Stomach (tissue), 9 donors: ENCODE measurements around the gene SPAG16. TPM values are rescaled to one million over a fixed set of nuclear protein-coding genes. Genes with fewer than 3 reads are reported as not detected.

Experiments used
- DNase-seq, 2 donors: peaks; one replicate each; pipeline versions ENCODE4 v3.0.0 to v3.0.0-alpha.2; 2013 to 2019
- H3K27ac ChIP-seq, 5 donors: fragments of 200-600 bp in 4 of 5; sonication (generic) in 4 of 5; one replicate each; pipeline ENCODE4 v1.5.1; 2013 to 2019; ENCODE audit warnings: mild to moderate bottlenecking in 1 of 5, moderate library complexity in 1 of 5
- H3K27me3 ChIP-seq, 3 donors: fragments of 200-600 bp; sonication (generic); one replicate each; pipeline ENCODE4 v1.5.1; 2017 to 2019; ENCODE audit warnings: mixed run types in 1 of 3
- H3K36me3 ChIP-seq, 4 donors: fragments of 200-600 bp; sonication (generic); 1 replicate in 3 of 4; 2 replicates in 1 of 4; pipeline ENCODE4 v1.5.1; 2016 to 2019
- H3K4me1 ChIP-seq, 4 donors: fragments of 200-600 bp; sonication (generic); one replicate each; pipeline ENCODE4 v1.5.1; 2016 to 2019
- H3K4me3 ChIP-seq, 4 donors: fragments of 200-600 bp; sonication (generic) in 3 of 4; one replicate each; pipeline ENCODE4 v1.5.1; 2016 to 2019; ENCODE audit warnings: mild to moderate bottlenecking in 1 of 4
- H3K9me3 ChIP-seq, 4 donors: fragments of 200-600 bp; sonication (generic); one replicate each; pipeline ENCODE4 v1.5.1; 2016 to 2019
- EP300 ChIP-seq: sonication (generic); formaldehyde crosslinking; IDR thresholded peaks from one replicate; pipeline ENCODE4 v1.6.1; 2017; ENCODE audit warnings: antibody characterized with exemption
- POLR2A ChIP-seq, 4 donors: fragments of 450-650 bp; IDR thresholded peaks; one replicate each; pipeline ENCODE4 v1.6.1; 2016; ENCODE audit warnings: antibody characterized with exemption in 4 of 4, control low read depth in 2 of 4, mild to moderate bottlenecking in 1 of 4, moderate library complexity in 1 of 4
- POLR2AphosphoS5 ChIP-seq, 3 donors: sonication (generic); formaldehyde crosslinking; IDR thresholded peaks; one replicate each; pipeline ENCODE4 v1.6.1; 2016; ENCODE audit warnings: antibody characterized with exemption in 3 of 3
- WGBS, 5 donors: extraction: QIAGEN DNeasy Blood & Tissue Kit in 3 of 5; methylation state at CpG; one replicate each; pipeline versions ENCODE4 v1.1.5 to v1.1.7; 2013 to 2018; 5-methylcytosine and 5-hydroxymethylcytosine counted together
- intact Hi-C: fragments of 100-400 bp; cut with DNase I; formaldehyde crosslinking; loops from one replicate; pipeline ENCODE4 v1.15.1; 2023; ENCODE audit warnings: low total_unique reads
- polyA plus RNA-seq, 3 donors: library from polyadenylated mRNA; stranded (reverse); fragments of 200-250 nt; gene quantifications; one replicate each; pipeline ENCODE4 v1.2.3, GENCODE V29; 2013
- total RNA-seq, 5 donors: library from RNA; depleted of rRNA; stranded (reverse); fragments of >200 nt; gene quantifications; one replicate each; pipeline versions ENCODE4 v1.1.0 to v1.2.3, GENCODE V29; 2014 to 2016
- TF ChIP-seq, protein P1 (sequence below), 7 experiments: fragments of 450-650 bp in 4 of 7; fragments of 200-600 bp in 3 of 7; sonication (generic) in 3 of 7; IDR thresholded peaks; one replicate each; pipeline ENCODE4 v1.5.1; 2016 to 2019; ENCODE audit warnings: antibody characterized with exemption in 7 of 7, control low read depth in 2 of 7, mild to moderate bottlenecking in 1 of 7
- donor health status: healthy with polysubstance abuse.
- donor health status: Bipolar disorder and iron deficiency.
- donor health status: healthy.

Gene SPAG16
- total and polyA plus RNA-seq, 8 donors, result 16.0 to 137 (median 34.4) TPM

GRCh38 chr2:213253162-213253561 is 31.1 kb upstream of the SPAG16 start:
- Histone ChIP-seq H3K9me3 (no peaks in the 10 kb centered on the region), H3K4me3 (no peak overlapping the region), H3K27me3 (peaks cover 0 to 3% (median 0%) of the 10 kb centered on the region in 3 donors), H3K27ac (no peak overlapping the region), H3K36me3 (no peaks in the 10 kb centered on the region), H3K4me1 (peaks cover 0 to 8% (median 4%) of the 10 kb centered on the region in 4 donors)
- intact Hi-C loops, result no loop called here
- WGBS, 5 donors, result 20 to 48% (median 37%) methylated on average over 4 of the region's 4 CpGs
- TF ChIP-seq POLR2A (IDR thresholded peaks at IDR 0.05) (no peak), POLR2AphosphoS5 (IDR thresholded peaks at IDR 0.05) (no peak), EP300 (no peak)
- TF ChIP-seq, protein P1, sequence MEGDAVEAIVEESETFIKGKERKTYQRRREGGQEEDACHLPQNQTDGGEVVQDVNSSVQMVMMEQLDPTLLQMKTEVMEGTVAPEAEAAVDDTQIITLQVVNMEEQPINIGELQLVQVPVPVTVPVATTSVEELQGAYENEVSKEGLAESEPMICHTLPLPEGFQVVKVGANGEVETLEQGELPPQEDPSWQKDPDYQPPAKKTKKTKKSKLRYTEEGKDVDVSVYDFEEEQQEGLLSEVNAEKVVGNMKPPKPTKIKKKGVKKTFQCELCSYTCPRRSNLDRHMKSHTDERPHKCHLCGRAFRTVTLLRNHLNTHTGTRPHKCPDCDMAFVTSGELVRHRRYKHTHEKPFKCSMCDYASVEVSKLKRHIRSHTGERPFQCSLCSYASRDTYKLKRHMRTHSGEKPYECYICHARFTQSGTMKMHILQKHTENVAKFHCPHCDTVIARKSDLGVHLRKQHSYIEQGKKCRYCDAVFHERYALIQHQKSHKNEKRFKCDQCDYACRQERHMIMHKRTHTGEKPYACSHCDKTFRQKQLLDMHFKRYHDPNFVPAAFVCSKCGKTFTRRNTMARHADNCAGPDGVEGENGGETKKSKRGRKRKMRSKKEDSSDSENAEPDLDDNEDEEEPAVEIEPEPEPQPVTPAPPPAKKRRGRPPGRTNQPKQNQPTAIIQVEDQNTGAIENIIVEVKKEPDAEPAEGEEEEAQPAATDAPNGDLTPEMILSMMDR (IDR thresholded peaks at IDR 0.05), result no peak
- peak in 1 of 2 donors; percentile 16 for DNase-seq

GRCh38 chr2:213259266-213259665 is 25.0 kb upstream of the SPAG16 start:
- WGBS, 5 donors, result 82 to 92% (median 86%) methylated on average over 1 of the region's 1 CpG
- no peak overlapping the region for H3K4me3 ChIP-seq
- TF ChIP-seq, protein P1 (IDR thresholded peaks at IDR 0.05), result no peak
- TF ChIP-seq EP300 (no peak), POLR2A (IDR thresholded peaks at IDR 0.05) (no peak), POLR2AphosphoS5 (IDR thresholded peaks at IDR 0.05) (no peak)
- intact Hi-C loops, result no loop called here
- H3K9me3 ChIP-seq, result no peaks in the 10 kb centered on the region
- H3K27me3 ChIP-seq, result no peaks in the 10 kb centered on the region
- H3K4me1 ChIP-seq, result no peaks in the 10 kb centered on the region
- H3K36me3 ChIP-seq, result no peaks in the 10 kb centered on the region
- H3K27ac ChIP-seq, result no peak overlapping the region
- DNase-seq, result no peak

DNA sequence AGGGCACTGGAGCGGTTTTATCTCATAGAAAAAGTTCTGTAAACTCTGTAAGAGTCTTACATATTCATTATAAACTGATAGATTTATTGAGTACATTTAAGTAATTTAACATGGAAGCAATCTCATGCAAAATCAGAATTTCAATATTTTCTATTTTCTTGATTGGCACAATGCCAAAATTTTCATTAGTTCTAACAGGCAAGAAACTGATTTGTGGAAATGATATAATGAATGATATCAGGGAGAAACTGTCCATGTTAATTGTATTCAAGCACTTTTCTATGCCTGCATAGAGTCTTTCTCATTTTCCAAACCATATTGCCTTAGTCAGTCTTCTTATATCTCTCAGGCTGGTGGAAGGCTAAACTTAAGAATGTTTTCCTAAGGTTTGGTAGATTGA is 23.0 kb upstream of the SPAG16 start:
- no peaks in the 10 kb centered on the region for H3K36me3 ChIP-seq
- intact Hi-C loops, result no loop called here
- 74 to 93% (median 85%) methylated on average over 1 of the region's 1 CpG for WGBS, 5 donors
- TF ChIP-seq POLR2A (IDR thresholded peaks at IDR 0.05) (no peak), POLR2AphosphoS5 (IDR thresholded peaks at IDR 0.05) (no peak), EP300 (no peak)
- TF ChIP-seq, protein P1 (IDR thresholded peaks at IDR 0.05), result no peak
- DNase-seq, result no peak
- no peak overlapping the region for H3K27ac ChIP-seq
- H3K27me3 ChIP-seq, result no peaks in the 10 kb centered on the region
- H3K4me1 ChIP-seq, result no peaks in the 10 kb centered on the region
- no peak overlapping the region for H3K4me3 ChIP-seq
- no peaks in the 10 kb centered on the region for H3K9me3 ChIP-seq

DNA sequence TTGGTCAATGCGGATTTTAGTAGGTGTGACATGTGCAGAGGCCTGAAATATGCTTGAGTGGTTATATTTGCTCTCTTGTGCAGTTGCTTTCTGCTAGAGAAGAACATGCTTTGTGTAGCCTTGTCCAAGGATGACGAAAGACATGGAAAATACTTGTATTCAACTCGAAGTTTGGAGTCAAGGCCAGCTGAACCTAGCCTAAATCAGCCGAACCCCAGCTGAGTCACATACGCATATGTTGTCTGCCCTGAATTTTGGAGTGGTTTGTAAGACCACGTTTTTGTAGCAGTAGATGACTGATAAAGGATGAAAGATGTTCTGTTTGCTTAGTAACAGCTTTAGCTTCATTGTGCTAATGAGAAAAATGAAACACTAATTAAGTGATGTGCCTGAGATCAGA is 22.5 kb upstream of the SPAG16 start:
- Histone ChIP-seq H3K4me1 (no peaks in the 10 kb centered on the region), H3K27me3 (no peaks in the 10 kb centered on the region), H3K27ac (no peak overlapping the region), H3K9me3 (no peaks in the 10 kb centered on the region), H3K36me3 (no peaks in the 10 kb centered on the region), H3K4me3 (no peak overlapping the region)
- TF ChIP-seq EP300, result no peak
- no peak for TF ChIP-seq POLR2A (IDR thresholded peaks at IDR 0.05)
- TF ChIP-seq POLR2AphosphoS5 (IDR thresholded peaks at IDR 0.05), result no peak
- TF ChIP-seq, protein P1 (IDR thresholded peaks at IDR 0.05), result no peak
- DNase-seq, result no peak
- 61 to 68% (median 68%) methylated on average over 6 of the region's 6 CpGs for WGBS, 5 donors
- intact Hi-C loops, result no loop called here
